Middle frontal gyrus (tissue), 1 donor: ENCODE data around the gene C2CD4D.

Experiments
- DNase-seq: peaks from one replicate; pipeline ENCODE4 v3.0.0-alpha.2; 2015; ENCODE audit warnings: low spot score; ENCODE audit errors: extremely low spot score

Gene C2CD4D

DNA sequence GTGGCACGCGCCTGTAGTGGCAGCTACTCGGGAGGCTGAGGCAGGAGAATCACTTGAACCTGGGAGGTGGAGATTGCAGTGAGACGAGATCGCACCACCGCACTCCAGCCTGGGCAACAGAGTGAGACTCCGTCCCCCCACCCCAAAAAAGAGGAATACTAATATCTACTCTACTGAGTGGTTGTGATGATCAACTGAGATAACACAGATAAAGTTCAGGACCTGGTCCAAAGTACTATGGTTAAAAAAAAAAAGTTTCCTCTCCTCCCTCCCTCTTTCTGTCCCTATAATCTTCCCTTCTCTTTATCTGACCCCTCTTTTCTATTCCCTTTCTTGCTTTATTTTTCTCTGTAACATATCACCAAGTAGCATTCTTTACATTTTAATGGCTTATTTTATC is 4.0 kb downstream of the C2CD4D start:
- DNase-seq: no peak

DNA sequence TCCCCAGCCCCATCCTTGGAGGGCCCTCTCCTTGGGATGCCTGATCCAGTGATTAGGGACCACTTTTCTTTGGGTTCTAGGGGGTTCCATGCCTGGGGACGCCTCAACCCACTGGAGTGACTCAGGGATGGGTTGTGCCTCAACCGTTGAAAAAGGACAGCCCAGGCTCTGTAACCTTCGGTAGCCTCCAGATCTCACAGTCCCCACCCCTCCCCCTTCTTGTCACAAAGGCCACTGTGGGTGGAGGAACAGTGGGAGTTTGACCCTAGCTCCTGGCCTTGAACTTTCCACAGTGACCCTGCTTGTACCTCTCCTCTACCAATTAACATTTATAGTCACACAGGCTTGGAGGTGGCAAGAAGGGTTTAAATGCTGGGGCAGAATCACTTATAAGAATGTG is 5.4 kb downstream of the C2CD4D start:
- no peak for DNase-seq

DNA sequence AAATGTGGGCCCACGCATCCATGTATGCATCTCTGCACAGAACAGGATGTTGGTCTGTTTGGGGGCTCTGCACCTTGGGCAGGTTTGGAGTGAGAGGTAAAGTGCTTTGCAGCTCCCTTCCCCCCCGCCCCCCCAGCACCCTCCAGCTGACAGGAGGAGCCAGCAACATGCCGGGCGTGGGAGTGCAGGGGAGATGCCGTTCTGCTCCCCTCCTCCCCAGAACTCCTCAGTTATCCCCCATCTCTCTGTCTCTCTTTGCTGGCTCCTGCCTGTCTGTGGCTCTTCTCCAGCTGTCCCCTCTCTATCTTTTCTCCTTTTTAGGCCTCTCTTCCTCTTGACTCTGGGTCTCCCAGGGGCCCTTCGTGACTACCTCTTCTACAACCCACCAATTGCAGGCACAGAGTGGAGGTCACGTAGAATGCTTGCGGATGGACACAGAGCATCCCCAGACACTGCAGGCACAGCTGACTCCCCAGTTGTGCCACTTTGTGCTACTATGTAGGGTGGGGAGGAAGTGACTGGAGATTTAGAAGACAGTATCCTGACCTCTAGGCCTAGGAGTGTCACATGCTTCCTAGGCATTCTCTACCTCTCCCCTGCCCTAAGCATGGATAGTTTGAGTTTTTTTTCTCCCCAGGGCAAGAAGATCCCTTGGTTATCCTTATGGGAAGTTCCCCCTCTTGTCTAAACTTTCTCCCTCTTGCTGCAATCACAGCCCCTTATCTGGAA is 6.3 kb downstream of the C2CD4D start:
- DNase-seq: no peak

DNA sequence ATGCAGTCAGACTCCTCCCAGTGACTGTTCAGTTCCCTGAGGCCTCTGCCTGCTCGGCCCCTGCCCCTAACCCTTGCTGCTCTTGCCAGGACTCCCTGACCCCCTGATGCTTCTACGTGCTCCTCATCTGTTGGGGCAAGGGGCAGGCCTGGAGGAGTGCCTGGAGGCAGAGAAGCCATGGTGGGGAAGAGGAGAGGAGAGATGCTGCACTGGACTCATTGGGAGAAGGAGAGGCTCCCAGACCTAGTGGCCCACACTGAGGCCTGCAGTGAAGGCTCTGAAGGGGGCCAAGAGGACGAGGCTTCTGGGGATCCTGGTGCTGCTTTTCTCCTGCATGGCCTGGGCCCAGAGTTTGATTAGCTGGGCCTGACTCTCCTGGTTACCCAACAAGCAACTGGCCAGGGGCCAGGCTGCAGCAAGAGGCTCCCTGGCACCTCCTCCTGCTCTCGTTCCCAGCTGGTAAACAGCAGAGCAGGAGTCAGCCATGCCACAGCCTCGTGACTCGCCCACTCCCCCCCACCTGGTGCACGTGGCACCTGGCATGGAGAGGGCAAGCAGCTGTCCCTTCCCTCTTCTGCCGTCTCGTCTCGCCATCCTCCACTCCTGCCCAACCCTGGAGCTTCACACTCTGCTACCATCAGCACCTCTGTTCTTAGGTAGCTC is 7.2 kb downstream of the C2CD4D start:
- no peak for DNase-seq

DNA sequence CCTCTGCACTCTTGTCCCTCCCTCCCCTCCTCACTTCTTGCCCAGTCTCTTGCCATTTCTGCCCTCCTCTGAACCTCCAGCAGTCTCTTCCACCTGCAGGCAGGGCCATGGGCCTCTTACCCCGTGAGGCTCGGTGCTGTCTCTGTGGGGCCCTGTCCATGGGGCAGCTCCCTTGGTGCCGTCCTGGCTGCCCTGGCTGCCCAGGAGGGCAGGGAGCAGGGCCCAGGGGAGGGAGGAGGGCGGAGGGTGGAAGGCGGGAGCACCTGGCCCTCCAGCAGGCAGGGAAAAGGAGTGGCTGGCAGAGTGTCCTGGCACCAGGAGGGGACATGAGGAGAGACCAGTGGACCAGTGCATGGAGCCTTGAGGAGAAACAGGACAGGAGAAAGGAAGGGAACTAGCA is 8.0 kb downstream of the C2CD4D start, which contains the start of gene RORC:
TSS of gene RORC (minus strand) at position 198 of the 400 bp plus-strand sequence. CDS start at position 160, 38 bp downstream.
- DNase-seq: no peak

DNA sequence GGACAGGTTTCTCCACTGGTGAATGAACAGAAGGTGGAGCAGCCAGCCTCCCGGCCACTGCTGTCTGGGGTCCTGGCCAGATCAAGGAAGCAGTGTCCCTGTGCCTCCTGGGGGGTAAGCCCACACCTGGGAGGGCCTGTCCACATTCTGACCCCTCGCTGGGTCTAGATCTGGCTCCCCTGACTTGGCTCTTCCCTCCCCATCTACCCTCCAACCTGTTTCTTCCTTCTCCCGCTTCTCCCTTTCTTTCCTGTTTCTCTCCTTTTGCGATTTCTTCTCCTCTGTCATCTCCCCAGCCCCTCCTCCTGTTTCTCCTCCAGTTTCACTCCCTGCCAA is 8.4 kb downstream of the C2CD4D start:
- DNase-seq: no peak

DNA sequence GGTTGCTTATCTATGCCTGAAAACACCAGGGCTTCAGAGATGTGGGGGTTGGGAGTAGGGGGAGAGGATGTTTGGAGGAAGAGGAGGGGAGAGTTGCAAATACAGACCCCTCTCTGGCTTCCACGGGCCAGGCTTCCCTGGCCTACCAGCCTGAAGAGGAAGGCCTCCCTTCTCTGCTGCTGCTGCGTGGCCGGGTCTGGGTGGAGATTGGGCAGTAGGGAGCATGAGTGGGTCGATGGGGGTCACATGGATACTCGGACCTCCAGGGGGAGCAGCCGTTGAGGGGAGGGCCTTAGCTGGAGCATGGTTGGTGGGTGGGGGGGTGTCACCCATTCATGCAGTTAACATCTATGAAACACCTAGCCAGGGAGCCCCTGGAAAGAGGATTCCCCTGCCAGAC is 9.6 kb downstream of the C2CD4D start:
- DNase-seq: no peak

GRCh38 chr1:151829352-151830046 is 10.1 kb downstream of the C2CD4D start:
- DNase-seq: no peak

- DNase-seq: no peak
These were observed 10.7 kb downstream of the C2CD4D start for GRCh38 chr1:151828921-151829320.

- no peak for DNase-seq
These were observed 11.8 kb downstream of the C2CD4D start for GRCh38 chr1:151827853-151828252.

GRCh38 chr1:151825751-151826660 is 13.6 kb downstream of the C2CD4D start:
- DNase-seq: no peak

- DNase-seq: no peak
These were observed 14.4 kb downstream of the C2CD4D start for GRCh38 chr1:151825204-151825603.

GRCh38 chr1:151823175-151823574 is 16.4 kb downstream of the C2CD4D start:
- DNase-seq: no peak

DNA sequence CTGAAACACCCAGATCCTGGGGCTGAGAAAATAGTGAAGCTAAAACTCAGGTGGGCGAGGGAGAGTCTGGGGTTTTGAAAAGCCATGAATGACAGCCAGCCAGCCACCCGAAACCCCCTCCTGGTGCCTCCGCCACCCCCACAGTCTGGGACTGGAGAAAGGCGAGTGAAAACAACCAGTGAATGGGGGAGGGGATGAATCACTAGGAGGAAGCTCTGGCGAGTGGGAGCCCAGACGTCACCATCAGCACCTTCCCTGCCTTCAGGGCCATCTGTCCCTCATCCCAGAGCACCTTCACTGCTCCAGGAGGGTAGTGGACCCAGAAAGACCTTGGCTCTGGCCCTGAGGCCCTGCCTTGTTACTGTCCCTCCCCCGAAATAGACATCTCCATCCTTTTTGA is 17.2 kb downstream of the C2CD4D start:
- DNase-seq: no peak

DNA sequence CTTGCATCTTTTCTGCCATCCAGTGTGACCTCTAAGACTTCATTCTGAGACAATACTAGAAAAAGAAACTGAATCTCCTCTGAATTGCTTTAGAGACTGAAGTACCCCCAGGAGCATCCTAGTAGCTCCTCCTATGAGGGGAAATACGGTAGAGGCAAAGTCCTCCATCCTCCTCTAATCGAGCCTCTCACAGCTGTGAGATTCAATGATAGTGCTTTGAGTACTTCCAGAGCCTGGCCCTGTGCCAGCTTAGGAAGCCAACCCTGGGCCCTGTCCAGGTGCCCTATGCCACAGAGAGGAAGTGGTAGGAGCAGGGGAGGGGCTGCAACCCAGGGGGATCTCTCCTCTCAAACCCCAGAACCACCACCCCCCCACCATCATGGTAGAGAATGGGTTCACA is 18.7 kb downstream of the C2CD4D start:
- no peak for DNase-seq

- DNase-seq: no peak
These were observed 19.5 kb downstream of the C2CD4D start for GRCh38 chr1:151819976-151820623.

DNA sequence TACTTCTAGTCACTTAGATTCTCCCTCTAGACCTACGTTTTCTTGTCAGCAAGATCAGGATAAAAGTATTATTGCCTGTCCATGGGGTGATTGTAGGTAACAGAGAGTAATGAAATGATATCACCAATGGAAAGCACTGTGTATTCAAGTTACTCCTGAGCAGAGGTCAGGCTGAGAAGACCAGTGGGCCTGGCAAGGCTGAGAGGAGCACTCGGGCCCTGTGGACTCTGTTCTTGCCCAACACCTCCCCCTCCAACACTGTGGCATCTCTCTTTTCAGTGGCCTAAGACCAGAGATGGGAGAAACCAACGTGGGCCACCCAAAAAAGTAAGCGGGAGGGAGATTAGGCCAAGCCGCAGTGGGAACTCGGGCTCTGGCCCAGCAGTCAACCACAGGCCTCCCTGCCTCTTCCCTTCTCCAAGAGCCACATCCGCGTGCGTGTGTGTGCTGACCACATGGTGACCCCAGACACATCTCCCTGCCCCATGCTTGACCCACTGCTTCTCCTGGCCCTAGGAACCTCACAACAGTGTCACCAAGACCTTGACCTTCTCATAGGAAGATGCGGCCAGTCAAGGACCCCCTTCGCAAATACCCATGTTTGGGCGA is 20.3 kb downstream of the C2CD4D start:
- DNase-seq: no peak

GRCh38 chr1:151817353-151817730 is 22.3 kb downstream of the C2CD4D start:
- no peak for DNase-seq

- DNase-seq: no peak
These were observed 22.9 kb downstream of the C2CD4D start for GRCh38 chr1:151816548-151817352.
